ENCODE measurements around the gene TNFAIP8L1. TPM values are rescaled to one million over a fixed set of nuclear protein-coding genes. Genes with fewer than 3 reads are reported as not detected.
A peak's percentile ranks its signal among the peaks of the same experiment; 100 is the strongest.

The TNFAIP8L1 gene
- total RNA-seq, 1 experiment from 2014 or later = 3.6 TPM

DNA sequence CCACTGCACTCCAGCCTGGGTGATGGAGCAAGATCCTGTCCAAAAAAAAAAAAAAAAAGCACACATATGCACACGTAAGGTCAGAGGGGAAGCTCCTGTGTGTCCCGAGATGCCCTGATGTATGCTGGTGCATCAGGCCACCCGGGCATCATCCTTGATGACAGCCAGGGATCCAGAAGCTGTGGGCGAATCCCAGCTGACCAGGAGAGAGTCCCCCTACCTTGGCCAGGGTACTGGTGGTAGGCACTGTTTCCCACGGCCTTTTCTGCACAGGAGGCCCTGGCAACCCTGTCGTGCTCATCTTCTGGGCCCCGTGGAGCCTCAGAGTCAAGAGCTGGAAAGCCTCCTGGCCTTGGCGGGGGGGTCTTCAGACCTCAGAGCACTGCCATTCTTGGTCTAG, 16.8 kb downstream of the TNFAIP8L1 start:
- no peaks in the 10 kb centered on the region for H3K9me3 Mint-ChIP-seq (ENCODE audit: unreplicated experiment)
- H3K27me3 Mint-ChIP-seq (ENCODE audit: insufficient read depth, unreplicated experiment) = no peaks in the 10 kb centered on the region
- intact Hi-C loops (cut with micrococcal nuclease) = no loop called here
- no peak overlapping the region for H3K27ac Mint-ChIP-seq (ENCODE audit: low read depth, unreplicated experiment)
- ChIA-PET CTCF (interaction anchor here (0.6 kb wide), 1 partner anchor 51 kb away, joined by 3 read pairs; no protein-coding TSS in a partner anchor), POLR2A (interaction anchor here (1.6 kb wide), 1 partner anchor 13 kb away, joined by 5 read pairs; no protein-coding TSS in a partner anchor)
- no peak for TF ChIP-seq CTCF (IDR thresholded peaks at IDR 0.05; ENCODE audit: unreplicated experiment)
- H3K4me1 Mint-ChIP-seq (ENCODE audit: insufficient read depth, unreplicated experiment) = no peaks in the 10 kb centered on the region
- H3K4me3 Mint-ChIP-seq (ENCODE audit: unreplicated experiment) = no peak overlapping the region
- DNase-seq (ENCODE audit: unreplicated experiment) = no peak
- H3K36me3 Mint-ChIP-seq (ENCODE audit: insufficient read depth, unreplicated experiment) = peaks cover 50% of the 10 kb centered on the region
- no TSS peak for BruUV-seq (replicated peaks)

DNA sequence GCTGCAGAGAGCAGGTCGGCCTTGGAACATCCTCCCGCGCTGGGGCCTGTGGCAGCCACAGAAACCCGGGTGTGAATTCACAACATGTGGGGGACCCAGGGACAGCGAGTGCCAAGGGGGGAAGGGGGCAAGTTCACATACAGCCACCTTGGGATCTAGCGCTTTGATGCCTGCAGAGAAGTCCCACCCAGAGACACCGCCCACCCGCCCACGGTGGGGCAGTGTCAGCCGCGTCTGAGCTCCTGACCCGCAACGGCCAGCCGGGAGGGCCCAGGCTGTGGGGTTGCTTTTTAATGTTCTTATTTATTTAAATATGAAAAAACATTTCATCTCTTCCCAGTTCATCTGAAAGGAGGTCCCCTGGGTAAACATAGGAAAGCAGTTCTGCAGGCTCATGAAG, 17.9 kb downstream of the TNFAIP8L1 start:
- CTCF ChIA-PET = interaction anchor here (0.6 kb wide), 1 partner anchor 11 kb away, joined by 4 read pairs; no protein-coding TSS in a partner anchor
- H3K36me3 Mint-ChIP-seq (ENCODE audit: insufficient read depth, unreplicated experiment) = peaks cover 56% of the 10 kb centered on the region
- H3K27ac Mint-ChIP-seq (ENCODE audit: low read depth, unreplicated experiment) = no peak overlapping the region
- no TSS peak for BruUV-seq (replicated peaks)
- no peak overlapping the region for H3K4me3 Mint-ChIP-seq (ENCODE audit: unreplicated experiment)
- no peaks in the 10 kb centered on the region for H3K9me3 Mint-ChIP-seq (ENCODE audit: unreplicated experiment)
- H3K4me1 Mint-ChIP-seq (ENCODE audit: insufficient read depth, unreplicated experiment) = no peaks in the 10 kb centered on the region
- POLR2A ChIA-PET = interaction anchor here (0.6 kb wide), 2 partner anchors 13 to 319 kb away, joined by 3 read pairs; partner anchors contain the start of gene MYDGF
- intact Hi-C loops (cut with micrococcal nuclease) = no loop called here
- no peak for DNase-seq (ENCODE audit: unreplicated experiment)
- no peaks in the 10 kb centered on the region for H3K27me3 Mint-ChIP-seq (ENCODE audit: insufficient read depth, unreplicated experiment)
- TF ChIP-seq CTCF (IDR thresholded peaks at IDR 0.05; ENCODE audit: unreplicated experiment) = no peak

- H3K4me1 Mint-ChIP-seq (ENCODE audit: insufficient read depth, unreplicated experiment) = no peaks in the 10 kb centered on the region
- no peak for TF ChIP-seq CTCF (IDR thresholded peaks at IDR 0.05; ENCODE audit: unreplicated experiment)
- BruUV-seq (replicated peaks) = no TSS peak
- no peak overlapping the region for H3K27ac Mint-ChIP-seq (ENCODE audit: low read depth, unreplicated experiment)
- POLR2A ChIA-PET = no interaction called here
- no peak overlapping the region for H3K4me3 Mint-ChIP-seq (ENCODE audit: unreplicated experiment)
- H3K36me3 Mint-ChIP-seq (ENCODE audit: insufficient read depth, unreplicated experiment) = peaks cover 52% of the 10 kb centered on the region
- CTCF ChIA-PET = interaction anchor here (0.6 kb wide), 1 partner anchor 12 kb away, joined by 4 read pairs; no protein-coding TSS in a partner anchor
- H3K27me3 Mint-ChIP-seq (ENCODE audit: insufficient read depth, unreplicated experiment) = no peaks in the 10 kb centered on the region
- intact Hi-C loops (cut with micrococcal nuclease) = no loop called here
- no peaks in the 10 kb centered on the region for H3K9me3 Mint-ChIP-seq (ENCODE audit: unreplicated experiment)
- DNase-seq (ENCODE audit: unreplicated experiment) = no peak
Observed at GRCh38 chr19:4657835-4658234, 18.5 kb downstream of the TNFAIP8L1 start.

DNA sequence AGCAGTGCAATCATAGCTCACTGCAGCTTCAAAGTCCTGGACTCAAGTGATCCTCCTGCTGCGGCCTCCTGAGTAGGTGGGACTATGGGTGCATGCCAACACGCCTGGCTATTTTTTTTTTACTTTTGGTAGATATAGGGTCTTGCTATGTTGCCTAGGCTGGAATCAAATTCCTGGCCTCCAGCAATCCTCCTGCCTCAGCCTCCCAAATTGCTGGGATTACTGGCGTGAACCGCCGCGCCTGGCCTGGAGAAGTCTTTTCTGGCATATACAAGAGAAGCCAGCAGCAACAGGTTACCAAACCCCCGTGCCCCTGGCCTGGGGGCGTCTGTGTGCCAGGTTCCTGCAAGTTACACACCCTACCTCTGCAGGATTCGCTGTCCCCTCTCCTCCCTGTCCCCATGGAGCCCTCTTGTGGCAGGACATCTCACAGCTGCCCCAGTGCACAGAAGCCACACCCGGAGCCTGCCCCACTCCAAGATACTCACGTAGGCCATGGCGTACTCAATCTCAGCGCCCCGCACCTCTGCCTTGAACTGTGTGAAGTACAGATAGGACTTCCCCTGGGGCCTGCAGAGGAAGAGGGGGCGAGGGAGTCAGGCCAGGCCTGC, 21.0 kb downstream of the TNFAIP8L1 start:
- BruUV-seq (replicated peaks) = no TSS peak
- no peak overlapping the region for H3K4me3 Mint-ChIP-seq (ENCODE audit: unreplicated experiment)
- no peak overlapping the region for H3K27ac Mint-ChIP-seq (ENCODE audit: low read depth, unreplicated experiment)
- DNase-seq (ENCODE audit: unreplicated experiment) = peak; percentile 48
- ChIA-PET CTCF (interaction anchor here (0.5 to 1.3 kb wide), 3 partner anchors 24 to 1055 kb away, joined by 3 to 4 read pairs (median 3); no protein-coding TSS in a partner anchor), POLR2A (no interaction called here)
- intact Hi-C loops (cut with micrococcal nuclease) = no loop called here
- TF ChIP-seq CTCF (IDR thresholded peaks at IDR 0.05; ENCODE audit: unreplicated experiment) = no peak
- peaks cover 63% of the 10 kb centered on the region for H3K36me3 Mint-ChIP-seq (ENCODE audit: insufficient read depth, unreplicated experiment)
- H3K9me3 Mint-ChIP-seq (ENCODE audit: unreplicated experiment) = no peaks in the 10 kb centered on the region
- no peaks in the 10 kb centered on the region for H3K4me1 Mint-ChIP-seq (ENCODE audit: insufficient read depth, unreplicated experiment)
- no peaks in the 10 kb centered on the region for H3K27me3 Mint-ChIP-seq (ENCODE audit: insufficient read depth, unreplicated experiment)
